ENCODE measurements around the gene SLC6A7. TPM values are rescaled to one million over a fixed set of nuclear protein-coding genes. Genes with fewer than 3 reads are reported as not detected.
A peak's percentile ranks its signal among the peaks of the same experiment; 100 is the strongest.

SLC6A7 gene
- total RNA-seq, 1 experiment from 2014 or later, result 0.04 TPM

- no peak for TF ChIP-seq ZBTB21 (CRISPR knock-in tag; IDR thresholded peaks at IDR 0.05; ENCODE audit: borderline replicate concordance)
- no peak for TF ChIP-seq ZMAT4 (CRISPR knock-in tag; IDR thresholded peaks at IDR 0.05)
- TF ChIP-seq FOXJ3 (CRISPR knock-in tag; IDR thresholded peaks at IDR 0.05; ENCODE audit: borderline replicate concordance), result no peak
- TF ChIP-seq CREB1 (CRISPR knock-in tag; IDR thresholded peaks at IDR 0.05), result no peak
- no peak for TF ChIP-seq ZNF396 (CRISPR knock-in tag; IDR thresholded peaks at IDR 0.05; ENCODE audit: borderline replicate concordance)
- no peak for TF ChIP-seq CTCF (IDR thresholded peaks at IDR 0.05)
- TF ChIP-seq ZNF219 (CRISPR knock-in tag; IDR thresholded peaks at IDR 0.05; ENCODE audit: borderline replicate concordance), result no peak
- no peak for TF ChIP-seq OVOL2 (CRISPR knock-in tag; IDR thresholded peaks at IDR 0.05; ENCODE audit: borderline replicate concordance)
- no peak for TF ChIP-seq IRF2 (CRISPR knock-in tag; IDR thresholded peaks at IDR 0.05; ENCODE audit: borderline replicate concordance, low read depth)
These were observed 54.3 kb downstream of the SLC6A7 start (continued) for GRCh38 chr5:150244209-150244608.

- ChIA-PET CTCF (interaction anchor here (1.2 kb wide), 1 partner anchor 8 kb away, joined by 3 read pairs; no protein-coding TSS in a partner anchor), POLR2A (no interaction called here)
- no peak overlapping the region for H3K27ac Mint-ChIP-seq
- no peak overlapping the region for H3K4me3 Mint-ChIP-seq
- H3K36me3 Mint-ChIP-seq, result no peaks in the 10 kb centered on the region
- H3K4me1 Mint-ChIP-seq, result no peaks in the 10 kb centered on the region
- no peaks in the 10 kb centered on the region for H3K9me3 Mint-ChIP-seq
- DNase-seq (ENCODE audit: low spot score) (no peak), ATAC-seq (no peak)
- no peaks in the 10 kb centered on the region for H3K27me3 Mint-ChIP-seq (ENCODE audit: low read depth)
- peak; percentile 35; the same call in 1 of the 2 replicates for TF ChIP-seq ZNF263 (CRISPR knock-in tag; IDR thresholded peaks at IDR 0.05; ENCODE audit: low read depth)
- no peak for TF ChIP-seq FOXK1 (CRISPR knock-in tag; IDR thresholded peaks at IDR 0.05)
These were observed 55.4 kb downstream of the SLC6A7 start for GRCh38 chr5:150245111-150245789.

GRCh38 chr5:150245808-150246207 lies 55.9 kb downstream of the SLC6A7 start:
- no peaks in the 10 kb centered on the region for H3K36me3 Mint-ChIP-seq
- TF ChIP-seq CDX4 (CRISPR knock-in tag; IDR thresholded peaks at IDR 0.05; ENCODE audit: borderline replicate concordance), result no peak
- no peak for TF ChIP-seq ZNF219 (CRISPR knock-in tag; IDR thresholded peaks at IDR 0.05; ENCODE audit: borderline replicate concordance)
- no peak for TF ChIP-seq E2F4 (CRISPR knock-in tag; IDR thresholded peaks at IDR 0.05; ENCODE audit: borderline replicate concordance, low read depth)
- no peak for TF ChIP-seq PREB (CRISPR knock-in tag; IDR thresholded peaks at IDR 0.05; ENCODE audit: borderline replicate concordance)
- no peak for TF ChIP-seq ZNF671 (CRISPR knock-in tag; IDR thresholded peaks at IDR 0.05)
- TF ChIP-seq ZNF121 (CRISPR knock-in tag; IDR thresholded peaks at IDR 0.05), result no peak
- no peak for TF ChIP-seq MLX (CRISPR knock-in tag; IDR thresholded peaks at IDR 0.05)
- DNase-seq (ENCODE audit: low spot score) (no peak), ATAC-seq (no peak)
- H3K4me1 Mint-ChIP-seq, result no peaks in the 10 kb centered on the region
- ChIA-PET CTCF (interaction anchor here (0.7 to 1.2 kb wide), 4 partner anchors 7 to 105 kb away, joined by 3 to 4 read pairs (median 3); no protein-coding TSS in a partner anchor), POLR2A (no interaction called here)
- H3K27ac Mint-ChIP-seq, result no peak overlapping the region
- no peaks in the 10 kb centered on the region for H3K27me3 Mint-ChIP-seq (ENCODE audit: low read depth)
- no peaks in the 10 kb centered on the region for H3K9me3 Mint-ChIP-seq
- no peak overlapping the region for H3K4me3 Mint-ChIP-seq

All from WTC11 (cell line).